Mucosa of rectum (tissue), 2 donors: ENCODE measurements around the gene PTPRJ.

ENCODE experiments used
- H3K27ac ChIP-seq, 2 donors: one replicate each; pipeline ENCODE4 v1.7.0; 2013; ENCODE audit warnings: inconsistent platforms in 2 of 2, low read depth in 2 of 2, low read length in 2 of 2
- H3K27me3 ChIP-seq, 2 donors: one replicate each; pipeline ENCODE4 v1.7.0; 2013; ENCODE audit warnings: low read length in 2 of 2; ENCODE audit not compliant: control insufficient read depth in 2 of 2, insufficient read depth in 2 of 2
- H3K36me3 ChIP-seq, 2 donors: one replicate each; pipeline ENCODE4 v1.7.0; 2013; ENCODE audit warnings: low read length in 2 of 2; ENCODE audit not compliant: control insufficient read depth in 2 of 2, insufficient read depth in 2 of 2
- H3K4me1 ChIP-seq, 2 donors: one replicate each; pipeline ENCODE4 v1.7.0; 2013; ENCODE audit warnings: low read length in 2 of 2, mild to moderate bottlenecking in 1 of 2; ENCODE audit not compliant: control insufficient read depth in 2 of 2, insufficient read depth in 2 of 2
- H3K4me3 ChIP-seq, 2 donors: one replicate each; pipeline ENCODE4 v1.7.0; 2013; ENCODE audit warnings: low read length in 2 of 2
- H3K9ac ChIP-seq, 2 donors: one replicate each; pipeline ENCODE4 v1.7.0; 2013; ENCODE audit warnings: low read length in 2 of 2, low read depth in 1 of 2, mild to moderate bottlenecking in 1 of 2
- H3K9me3 ChIP-seq, 2 donors: one replicate each; pipeline ENCODE4 v1.7.0; 2013; ENCODE audit warnings: low read length in 2 of 2; ENCODE audit not compliant: control insufficient read depth in 2 of 2
- donor health status: healthy.
- donor health status: Normal muscosa, but diverticular disease.

PTPRJ gene

DNA sequence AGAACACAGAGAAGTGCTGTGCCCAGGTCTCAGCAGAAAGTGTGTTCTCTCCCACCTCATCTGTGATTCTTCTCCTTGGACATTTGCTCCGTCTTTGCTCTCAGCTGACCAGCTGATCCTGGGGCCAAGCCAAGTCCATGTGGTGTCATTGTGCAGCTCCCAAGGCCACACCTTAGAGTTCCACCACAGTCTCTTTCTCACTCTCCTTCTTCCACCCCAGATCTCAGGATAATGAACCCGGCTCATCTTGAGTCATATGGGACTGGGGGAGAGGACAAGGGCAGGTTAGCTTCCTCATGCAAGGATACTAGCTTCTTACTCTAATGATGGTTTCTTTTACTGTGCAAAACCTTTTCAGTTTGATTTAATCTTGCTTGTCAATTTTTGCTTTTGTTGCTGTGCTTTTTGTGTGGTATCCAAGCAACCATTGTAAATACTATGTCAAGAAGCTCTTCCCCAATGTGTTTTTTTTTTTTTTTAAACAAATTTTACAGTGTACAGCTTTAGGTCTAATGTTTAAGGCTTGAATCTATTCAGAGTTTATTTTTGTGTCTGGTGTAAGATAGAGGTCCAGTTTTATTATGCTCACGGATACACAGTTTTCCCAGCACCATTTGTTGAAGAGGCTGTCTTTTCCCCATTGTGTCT, 161.2 kb downstream of the PTPRJ start:
- peaks cover 25 to 48% of the 10 kb centered on the region in 2 donors for H3K36me3 ChIP-seq
- H3K4me1 ChIP-seq = peaks cover 6 to 15% of the 10 kb centered on the region in 2 donors
- H3K27ac ChIP-seq = no peak overlapping the region
- no peaks in the 10 kb centered on the region for H3K27me3 ChIP-seq
- H3K4me3 ChIP-seq = no peak overlapping the region
- no peak overlapping the region for H3K9ac ChIP-seq
- no peaks in the 10 kb centered on the region for H3K9me3 ChIP-seq

GRCh38 chr11:48142889-48143288, 162.5 kb downstream of the PTPRJ start:
- H3K27ac ChIP-seq = no peak overlapping the region
- H3K4me1 ChIP-seq = peaks cover 2 to 6% of the 10 kb centered on the region in 2 donors
- H3K27me3 ChIP-seq = no peaks in the 10 kb centered on the region
- H3K9ac ChIP-seq = no peak overlapping the region
- H3K4me3 ChIP-seq = no peak overlapping the region
- H3K36me3 ChIP-seq = peaks cover 35 to 56% of the 10 kb centered on the region in 2 donors
- H3K9me3 ChIP-seq = no peaks in the 10 kb centered on the region

DNA sequence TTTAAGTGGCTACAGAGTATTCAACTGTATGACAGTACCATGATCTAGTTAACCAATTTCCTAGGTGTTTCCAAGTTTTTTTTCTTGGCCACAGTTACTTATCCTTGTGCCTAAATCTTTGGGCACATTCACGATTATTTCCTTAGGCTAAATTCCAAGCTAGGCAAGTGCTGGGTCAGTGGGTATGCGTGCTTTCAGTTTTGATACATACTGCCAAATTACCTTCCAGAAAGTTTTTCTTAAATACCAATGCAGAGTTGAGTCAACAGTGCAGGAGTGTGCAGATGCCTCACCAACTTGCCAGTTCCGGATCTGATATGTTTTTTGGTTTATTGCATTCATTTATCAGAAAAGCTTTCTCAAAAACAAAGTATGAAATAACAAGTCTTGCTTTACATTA, 168.4 kb downstream of the PTPRJ start:
- no peaks in the 10 kb centered on the region for H3K27me3 ChIP-seq
- no peak overlapping the region for H3K27ac ChIP-seq
- peaks cover 0 to 3% of the 10 kb centered on the region in 2 donors for H3K4me1 ChIP-seq
- peaks cover 27 to 45% of the 10 kb centered on the region in 2 donors for H3K36me3 ChIP-seq
- no peak overlapping the region for H3K9ac ChIP-seq
- peaks cover 0 to 5% of the 10 kb centered on the region in 2 donors for H3K9me3 ChIP-seq
- no peak overlapping the region for H3K4me3 ChIP-seq

DNA sequence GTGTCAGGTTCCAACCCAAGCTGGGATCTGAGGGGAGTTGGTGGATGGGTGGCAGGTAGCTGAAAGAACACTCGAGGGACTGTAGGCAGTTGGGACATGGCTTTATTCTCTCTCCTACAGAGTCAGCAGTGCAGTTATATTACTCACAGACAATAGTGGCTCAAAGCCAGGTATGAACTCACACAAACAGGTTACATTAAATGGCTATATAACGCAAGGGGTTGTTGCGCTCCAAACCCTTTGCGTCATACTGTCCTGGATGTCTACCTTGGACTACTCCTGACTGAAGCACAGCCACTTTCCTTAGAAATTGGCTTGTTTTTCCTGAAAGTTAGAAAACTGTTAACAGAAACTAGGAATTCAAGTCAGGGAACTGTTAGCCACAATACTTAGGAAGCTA, 169.9 kb downstream of the PTPRJ start:
- H3K27ac ChIP-seq = no peak overlapping the region
- H3K36me3 ChIP-seq = peaks cover 30 to 47% of the 10 kb centered on the region in 2 donors
- no peaks in the 10 kb centered on the region for H3K27me3 ChIP-seq
- peaks cover 0 to 6% of the 10 kb centered on the region in 2 donors for H3K9me3 ChIP-seq
- H3K4me3 ChIP-seq = no peak overlapping the region
- no peak overlapping the region for H3K9ac ChIP-seq
- peaks cover 0 to 3% of the 10 kb centered on the region in 2 donors for H3K4me1 ChIP-seq

DNA sequence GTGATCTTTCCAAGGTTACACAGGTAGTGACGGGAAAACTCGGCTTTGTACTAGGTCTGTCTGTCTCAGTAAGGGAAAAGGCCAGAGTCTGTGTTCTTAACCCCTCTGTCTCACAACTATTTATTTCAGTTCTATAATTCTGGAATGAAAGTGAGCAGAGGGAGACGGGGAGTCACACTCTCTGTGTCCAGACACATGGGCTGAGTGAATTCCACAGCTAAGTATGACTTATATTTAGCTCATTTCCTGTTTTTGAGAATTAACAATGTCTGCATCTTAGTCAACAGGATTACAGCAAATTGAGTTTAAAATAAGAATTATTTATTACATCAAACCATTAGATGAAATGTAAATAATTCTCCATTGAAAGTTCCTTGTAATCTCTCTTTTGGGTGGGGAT, 173.8 kb downstream of the PTPRJ start:
- H3K4me1 ChIP-seq = peaks cover 0 to 3% of the 10 kb centered on the region in 2 donors
- peaks cover 24 to 44% of the 10 kb centered on the region in 2 donors for H3K36me3 ChIP-seq
- H3K27ac ChIP-seq = no peak overlapping the region

GRCh38 chr11:48161951-48162884, 181.9 kb downstream of the PTPRJ start:
- Histone ChIP-seq H3K9ac (no peak overlapping the region), H3K9me3 (no peaks in the 10 kb centered on the region), H3K27me3 (no peaks in the 10 kb centered on the region), H3K4me3 (no peak overlapping the region), H3K27ac (no peak overlapping the region), H3K36me3 (peaks cover 14 to 27% of the 10 kb centered on the region in 2 donors), H3K4me1 (no peaks in the 10 kb centered on the region)

More for the DNA sequence above, 173.8 kb downstream of the PTPRJ start:
- Histone ChIP-seq H3K9ac (no peak overlapping the region), H3K9me3 (peaks cover 0 to 6% of the 10 kb centered on the region in 2 donors), H3K4me3 (no peak overlapping the region), H3K27me3 (no peaks in the 10 kb centered on the region)

DNA sequence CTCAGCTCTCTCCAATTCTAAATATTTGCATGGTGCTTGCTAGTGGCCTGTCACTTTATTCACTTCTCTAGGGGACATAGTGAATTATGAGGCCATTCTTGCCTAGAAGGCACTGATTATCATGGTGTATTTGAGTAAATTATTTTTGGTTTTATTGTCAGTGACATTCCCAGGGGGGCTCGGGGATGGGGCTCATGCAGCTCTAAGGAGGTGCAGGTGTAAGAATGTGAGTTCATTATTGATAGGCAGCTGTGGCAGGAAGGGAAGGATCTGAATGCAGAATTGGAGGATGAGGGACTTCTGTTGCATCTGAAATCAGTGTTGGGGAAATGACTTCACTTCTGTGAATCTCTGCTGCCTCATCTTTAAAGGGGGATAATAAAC, 182.5 kb downstream of the PTPRJ start:
- H3K36me3 ChIP-seq = peaks cover 14 to 23% of the 10 kb centered on the region in 2 donors
- no peaks in the 10 kb centered on the region for H3K9me3 ChIP-seq
- H3K4me3 ChIP-seq = no peak overlapping the region
- no peaks in the 10 kb centered on the region for H3K4me1 ChIP-seq
- no peaks in the 10 kb centered on the region for H3K27me3 ChIP-seq
- H3K9ac ChIP-seq = no peak overlapping the region
- no peak overlapping the region for H3K27ac ChIP-seq

GRCh38 chr11:48163360-48164100, 183.2 kb downstream of the PTPRJ start:
- Histone ChIP-seq H3K27me3 (no peaks in the 10 kb centered on the region), H3K4me1 (no peaks in the 10 kb centered on the region), H3K9ac (no peak overlapping the region), H3K9me3 (no peaks in the 10 kb centered on the region), H3K4me3 (no peak overlapping the region), H3K27ac (no peak overlapping the region), H3K36me3 (peaks cover 14 to 23% of the 10 kb centered on the region in 2 donors)

DNA sequence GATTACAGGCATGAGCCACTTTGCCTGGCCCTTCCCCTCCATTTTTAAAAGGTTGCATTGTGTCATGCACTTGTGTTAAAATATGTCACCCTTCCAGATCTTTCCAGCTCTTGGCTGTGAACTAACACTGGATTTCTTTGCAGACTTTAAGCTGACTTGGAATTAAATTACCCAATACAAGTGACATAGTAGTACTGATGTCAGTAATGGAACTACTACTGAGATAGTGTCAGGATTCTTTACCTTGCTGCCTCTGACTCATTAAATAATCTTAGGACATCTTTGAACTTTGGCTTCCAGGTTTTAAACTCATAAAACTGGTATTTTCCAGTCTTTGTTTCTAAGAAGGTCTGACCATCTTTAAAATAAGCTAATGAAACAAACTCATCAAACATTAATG, 184.5 kb downstream of the PTPRJ start:
- Histone ChIP-seq H3K9ac (no peak overlapping the region), H3K36me3 (peaks cover 12 to 30% of the 10 kb centered on the region in 2 donors), H3K27me3 (no peaks in the 10 kb centered on the region), H3K27ac (no peak overlapping the region), H3K9me3 (no peaks in the 10 kb centered on the region), H3K4me1 (no peaks in the 10 kb centered on the region), H3K4me3 (no peak overlapping the region)

- no peak overlapping the region for H3K4me3 ChIP-seq
- H3K9me3 ChIP-seq = no peaks in the 10 kb centered on the region
- no peaks in the 10 kb centered on the region for H3K27me3 ChIP-seq
- H3K27ac ChIP-seq = no peak overlapping the region
- no peaks in the 10 kb centered on the region for H3K4me1 ChIP-seq
- peaks cover 11 to 30% of the 10 kb centered on the region in 2 donors for H3K36me3 ChIP-seq
- no peak overlapping the region for H3K9ac ChIP-seq
Observed at GRCh38 chr11:48165426-48165825, 185.1 kb downstream of the PTPRJ start.
